Activated CD8-positive, alpha-beta memory T cell treated with anti-CD3 and anti-CD28 coated beads, Interleukin-2, amount 50 U/mL, for 24 hours (primary cell): ENCODE data around the gene GSN.

Experiments used
- DNase-seq: peaks from one replicate; pipeline ENCODE4 v3.0.0-alpha.2; 2020; ENCODE audit errors: extremely low read depth

The GSN gene

GRCh38 chr9:121246821-121247561, 21.0 kb upstream of the GSN start:
- DNase-seq = no peak

- DNase-seq = no peak
These were observed 18.4 kb upstream of the GSN start for GRCh38 chr9:121249563-121249962.

- no peak for DNase-seq
These were observed 15.7 kb upstream of the GSN start for GRCh38 chr9:121252104-121252851.

GRCh38 chr9:121253162-121253561, 14.8 kb upstream of the GSN start:
- DNase-seq = no peak

DNA sequence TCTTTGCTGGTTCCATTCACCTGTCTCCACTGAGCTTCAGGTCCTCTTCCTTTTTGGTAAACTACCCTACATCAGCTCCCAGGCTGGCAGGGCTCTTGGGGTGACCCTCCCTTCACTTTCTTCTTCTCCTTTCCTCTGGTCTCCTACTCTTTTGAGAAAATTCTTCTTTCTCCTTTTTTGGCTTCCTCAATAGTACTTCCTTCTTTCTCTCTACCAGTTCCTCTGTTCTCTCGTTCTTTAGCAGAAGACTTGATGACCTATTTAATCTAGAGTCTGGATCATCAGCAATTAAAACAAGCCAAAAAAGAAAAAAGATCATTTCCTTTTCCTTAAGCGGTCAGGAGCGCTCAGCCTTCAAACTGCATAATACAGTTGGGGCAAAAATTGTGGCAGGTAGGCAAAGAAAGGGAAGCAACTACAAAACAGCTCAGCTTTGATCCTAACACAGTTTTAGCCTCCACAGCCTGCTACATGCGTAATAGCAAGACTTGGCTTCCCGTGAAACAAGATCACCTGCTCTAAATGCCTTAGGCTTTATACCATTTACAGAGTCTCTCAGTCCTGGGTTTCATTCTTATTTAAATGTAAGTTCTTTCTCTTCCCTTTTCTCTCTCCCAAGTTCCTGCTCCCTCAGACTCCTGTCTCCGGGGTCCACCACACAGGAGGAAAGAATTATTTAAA, 14.0 kb upstream of the GSN start:
- no peak for DNase-seq

- DNase-seq = no peak
These were observed 8.5 kb upstream of the GSN start for GRCh38 chr9:121259498-121259897.

- DNase-seq = no peak
These were observed 8.0 kb upstream of the GSN start for GRCh38 chr9:121259935-121260334.

- no peak for DNase-seq
These were observed 7.4 kb upstream of the GSN start for GRCh38 chr9:121260457-121261106.

GRCh38 chr9:121261107-121261460, 6.9 kb upstream of the GSN start:
- DNase-seq = no peak

DNA sequence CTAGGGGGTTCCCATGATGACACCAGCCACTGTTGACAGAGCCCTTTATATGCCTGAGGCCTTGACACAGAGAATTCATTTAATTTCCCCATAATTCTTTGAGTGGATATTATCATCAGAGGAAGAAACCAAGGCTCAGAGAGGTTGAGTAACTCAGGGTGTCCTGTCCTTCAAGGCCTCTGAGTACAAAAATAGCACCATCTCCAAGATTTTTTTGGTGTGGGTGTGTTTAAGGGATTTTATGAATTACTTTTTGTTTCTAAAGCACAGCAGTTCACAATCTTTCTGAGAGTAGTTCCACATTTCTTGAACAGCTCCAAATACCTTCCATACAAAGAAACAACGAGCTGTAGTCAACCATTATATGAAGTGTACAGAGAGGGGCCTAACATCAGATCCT, 6.2 kb upstream of the GSN start:
- no peak for DNase-seq

GRCh38 chr9:121262423-121262822, 5.5 kb upstream of the GSN start:
- DNase-seq = no peak

DNA sequence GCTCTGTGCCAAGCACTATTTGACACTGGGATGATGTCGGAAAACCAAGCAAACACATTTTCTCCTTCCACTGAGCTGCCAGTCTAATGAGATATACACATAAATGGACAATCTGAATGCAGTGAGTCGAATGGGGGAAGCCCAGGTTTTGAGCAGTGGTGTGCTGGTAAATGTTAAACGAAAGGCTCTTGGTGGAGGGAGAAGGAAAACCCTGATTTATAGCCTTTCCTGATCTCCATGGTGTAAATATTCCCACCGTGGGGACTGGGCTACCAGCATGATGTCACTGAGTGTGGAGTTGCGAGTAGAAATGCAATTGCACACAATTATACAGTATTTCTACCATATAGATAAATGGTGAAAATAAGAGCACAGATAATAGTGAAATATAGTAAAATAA, 5.0 kb upstream of the GSN start:
- DNase-seq = no peak

- DNase-seq = no peak
These were observed 1.6 kb upstream of the GSN start for GRCh38 chr9:121266356-121266755.

GRCh38 chr9:121266906-121267650, 884 bp upstream of the GSN start:
- no peak for DNase-seq

GRCh38 chr9:121268598-121268850, 562 bp downstream of the GSN start:
- DNase-seq = no peak

GRCh38 chr9:121268851-121269641, 1.1 kb downstream of the GSN start:
- no peak for DNase-seq

GRCh38 chr9:121269642-121270254, 1.8 kb downstream of the GSN start:
- DNase-seq = no peak

GRCh38 chr9:121271368-121272341, 3.7 kb downstream of the GSN start:
- no peak for DNase-seq

DNA sequence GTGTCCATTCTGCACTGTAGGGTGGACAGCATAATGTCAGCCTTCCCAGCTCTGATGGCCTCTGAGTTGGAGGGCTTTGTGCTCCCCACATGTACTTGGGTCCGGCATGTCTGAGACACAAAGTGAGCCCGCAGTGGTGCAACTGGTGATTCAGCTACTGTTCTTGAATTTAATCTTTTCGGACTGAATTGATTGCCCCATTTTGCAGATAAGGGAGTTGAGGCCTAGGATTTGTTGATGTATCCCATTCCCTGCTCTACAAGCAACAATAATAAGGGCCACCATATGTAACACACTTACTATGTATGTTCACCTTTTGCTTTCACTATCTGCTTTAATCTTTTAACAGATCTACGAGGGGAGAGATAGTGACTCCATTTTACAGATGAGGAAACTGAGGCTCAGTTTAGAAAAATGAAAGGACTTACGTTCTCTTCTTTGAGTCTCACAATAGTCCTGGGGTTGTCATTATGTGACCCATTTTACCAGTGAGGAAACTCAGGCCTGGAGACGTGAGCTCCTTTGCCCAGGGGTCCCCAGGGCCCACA, 4.5 kb downstream of the GSN start:
- no peak for DNase-seq
